OCI-LY1 (cell line): ENCODE measurements around the gene ACAD11.

Source experiments
- CTCF ChIP-seq: fragments of 200-600 bp; sonication (generic), shearing (Covaris generic); IDR thresholded peaks from 2 replicates; pipeline ENCODE4 v1.5.1; 2017; ENCODE audit warnings: mild to moderate bottlenecking, antibody characterized with exemption, low read length, moderate library complexity, mixed read lengths
- EZH2 ChIP-seq: fragments of 200-600 bp; sonication (generic), shearing (Covaris generic); IDR thresholded peaks from 2 replicates; pipeline ENCODE4 v1.8.0; 2017; ENCODE audit warnings: borderline replicate concordance, mixed run types, mild to moderate bottlenecking, antibody characterized with exemption, low read length, moderate library complexity, mixed read lengths

GRCh38 chr3:132622761-132623160, 36.8 kb downstream of the ACAD11 start:
- TF ChIP-seq CTCF, result no peak
- no peak for TF ChIP-seq EZH2
